ENCODE results near the gene PPFIA3.

- TF ChIP-seq CTCF (IDR thresholded peaks at IDR 0.05; ENCODE audit: borderline replicate concordance, extremely low read depth, low read length, poor library complexity, severe bottlenecking): no peak
- TF ChIP-seq EZH2 (IDR thresholded peaks at IDR 0.05; ENCODE audit: borderline replicate concordance, low read depth, low read length, severe bottlenecking): no peak
Measured at GRCh38 chr19:49120325-49120683, 960 bp downstream of the PPFIA3 start.
